SKM-1 (cell line): ENCODE data around the gene C1QTNF6.

Experiments
- DNase-seq: peaks from one replicate; lab custom pipeline; 2025; ENCODE audit not compliant: unreplicated experiment; lab: John Stamatoyannopoulos, UW

C1QTNF6 gene

DNA sequence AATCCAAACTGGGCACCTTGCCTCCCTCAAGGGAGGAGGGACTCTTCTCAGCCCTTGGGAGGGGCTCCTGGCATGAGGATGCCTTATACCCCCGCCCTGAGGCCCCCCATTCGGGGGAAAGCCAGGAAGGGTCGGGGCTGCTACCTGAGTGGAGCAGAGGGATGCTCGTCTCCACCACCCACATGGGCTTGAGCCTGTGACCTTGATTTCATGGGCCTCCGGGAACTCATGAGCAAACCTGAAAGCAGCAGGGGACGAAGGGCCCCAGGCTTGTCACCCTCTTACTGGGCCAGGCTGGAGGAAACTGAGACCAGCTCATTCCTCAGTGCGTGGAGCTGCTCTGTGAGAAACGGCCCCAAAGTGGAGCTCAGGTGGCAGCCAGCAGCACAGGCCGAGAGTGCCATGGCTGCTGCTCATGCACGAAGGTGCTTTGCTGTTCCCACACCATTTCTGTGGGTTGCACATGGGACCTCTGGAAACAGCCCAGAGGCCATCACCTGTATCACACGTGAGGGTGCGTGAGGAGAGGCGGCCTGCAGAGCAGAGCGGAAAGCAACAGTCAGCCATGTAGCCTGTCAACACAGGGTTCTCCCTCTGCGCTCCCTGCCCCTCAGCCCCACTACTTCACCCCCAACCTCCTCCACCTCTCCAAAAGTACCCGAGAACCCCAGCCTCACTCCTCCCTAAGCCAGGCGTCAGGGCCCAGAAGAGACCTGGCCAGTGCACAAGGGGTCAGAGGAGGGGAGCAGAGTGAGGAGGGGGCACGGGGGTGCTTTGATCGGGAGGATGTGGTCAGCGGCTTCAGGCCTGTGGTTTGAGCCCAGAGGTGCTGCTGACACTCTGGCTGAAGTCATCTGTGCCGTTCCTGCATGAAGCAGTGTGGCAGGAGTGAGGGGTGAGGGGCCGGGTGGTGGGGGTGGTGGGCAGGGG, 24.2 kb downstream of the C1QTNF6 start:
- DNase-seq: no peak

DNA sequence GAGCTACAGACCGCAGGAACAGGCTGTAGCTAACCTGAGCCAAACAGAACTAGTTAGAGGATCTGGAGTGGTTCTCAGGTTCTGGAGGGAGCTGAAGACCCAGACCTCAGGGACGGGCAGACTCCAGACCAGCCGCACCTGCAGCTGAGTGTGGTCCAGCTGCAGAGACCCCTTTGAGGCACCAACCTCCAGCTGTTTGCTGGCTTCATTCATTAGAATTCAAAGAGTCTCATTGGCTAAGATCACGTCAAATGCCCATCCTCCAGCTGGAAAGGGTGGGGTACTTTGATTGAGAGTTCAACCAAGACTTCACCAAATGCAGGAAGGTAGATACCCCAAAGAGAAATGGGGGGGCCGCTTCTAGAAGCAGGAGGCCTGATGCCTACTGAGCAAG, 25.0 kb downstream of the C1QTNF6 start:
- DNase-seq: no peak

DNA sequence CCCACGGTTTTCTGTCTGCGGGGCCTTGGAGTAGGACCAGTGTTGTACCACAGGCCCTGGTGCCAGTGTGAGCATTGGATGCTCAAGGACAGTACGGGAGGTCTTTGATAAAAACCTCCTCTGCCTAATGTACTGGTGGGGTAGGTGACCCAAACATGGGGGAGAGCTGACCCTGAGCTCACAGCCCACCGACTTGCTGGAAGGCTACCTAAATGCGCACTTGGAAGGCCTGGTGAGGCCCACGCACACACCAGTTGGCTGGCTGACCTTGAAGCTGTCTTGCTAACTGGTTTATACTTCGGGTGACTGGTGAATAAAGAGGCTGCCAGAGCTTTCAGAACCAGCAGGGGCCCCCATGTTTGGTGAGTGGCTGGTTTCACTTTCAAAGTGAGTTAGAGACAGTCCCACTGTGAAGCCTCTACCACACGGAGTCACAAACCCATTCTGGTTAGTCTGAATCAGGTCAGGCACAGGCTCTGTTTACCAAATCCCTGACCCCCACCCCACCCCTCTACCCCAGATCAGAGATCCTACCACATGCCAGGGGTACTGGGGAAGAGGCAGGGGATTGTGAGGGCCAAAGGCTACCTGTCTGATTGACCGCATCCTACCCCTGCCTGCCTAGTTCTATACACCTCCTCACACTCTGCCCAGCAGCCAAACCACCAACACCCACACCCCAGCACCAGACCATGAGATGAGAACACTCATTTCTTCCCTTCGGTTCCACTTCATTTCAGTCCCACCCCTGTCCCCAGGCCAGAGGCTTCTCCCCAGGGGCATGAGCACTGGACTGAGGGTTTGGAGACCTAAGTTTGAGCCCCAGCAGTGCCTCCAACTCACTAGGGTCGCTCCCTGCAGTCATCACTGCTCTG, 25.6 kb downstream of the C1QTNF6 start:
- no peak for DNase-seq

DNA sequence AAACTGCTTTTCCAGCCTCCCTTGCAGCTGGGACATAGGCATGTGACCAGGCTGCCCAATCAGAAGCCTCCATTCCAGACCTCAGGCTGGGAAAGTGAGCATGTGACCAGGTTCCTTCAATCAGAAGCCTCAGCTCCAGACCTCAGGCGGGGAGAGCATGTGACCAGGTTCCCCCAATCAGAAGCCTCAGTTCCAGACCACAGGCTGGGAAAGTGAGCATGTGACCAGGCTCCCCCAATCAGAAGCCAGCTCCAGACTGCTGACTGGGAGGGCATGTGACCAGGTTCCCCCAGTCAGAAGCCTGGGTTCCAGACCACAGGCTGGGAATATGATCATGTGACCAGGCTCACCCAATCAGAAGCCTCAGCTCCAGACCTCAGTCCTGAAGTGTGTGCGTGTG, 26.6 kb downstream of the C1QTNF6 start:
- no peak for DNase-seq

DNA sequence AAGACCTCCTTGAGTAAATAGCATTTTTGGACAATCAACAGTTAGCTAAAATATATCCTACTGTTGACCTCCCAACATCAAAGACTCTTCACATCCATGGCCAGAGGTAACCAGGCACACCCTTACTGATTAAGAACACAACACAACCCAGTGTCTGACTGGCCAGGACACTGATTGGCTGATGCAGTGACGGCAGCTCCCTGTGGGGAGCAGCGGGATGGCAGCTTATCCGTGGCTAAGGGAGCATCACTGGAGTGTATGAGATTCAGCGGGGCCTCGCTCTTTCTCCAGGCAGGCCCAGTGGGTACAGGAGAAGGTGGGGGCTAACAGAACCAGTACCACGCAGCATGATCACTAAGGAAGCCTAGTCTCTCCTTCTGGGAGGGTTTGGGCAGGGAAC, 28.0 kb downstream of the C1QTNF6 start:
- no peak for DNase-seq

DNA sequence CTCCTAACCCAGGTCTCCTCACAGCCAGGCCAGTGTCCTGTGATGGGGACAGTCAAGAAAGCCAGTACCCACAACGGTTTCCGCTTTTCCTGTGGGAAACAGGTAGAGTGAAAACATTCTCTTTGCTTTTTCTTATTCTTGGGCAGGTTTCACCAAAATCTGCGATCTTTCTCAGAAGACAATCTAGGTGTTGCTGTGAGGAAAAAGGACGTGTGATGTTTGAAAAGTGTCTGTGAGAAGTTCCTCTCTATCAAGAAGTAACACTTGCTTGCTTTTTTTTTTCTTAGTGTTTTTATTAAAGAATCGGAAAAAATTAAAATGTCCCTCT, 29.1 kb downstream of the C1QTNF6 start:
- DNase-seq: no peak

DNA sequence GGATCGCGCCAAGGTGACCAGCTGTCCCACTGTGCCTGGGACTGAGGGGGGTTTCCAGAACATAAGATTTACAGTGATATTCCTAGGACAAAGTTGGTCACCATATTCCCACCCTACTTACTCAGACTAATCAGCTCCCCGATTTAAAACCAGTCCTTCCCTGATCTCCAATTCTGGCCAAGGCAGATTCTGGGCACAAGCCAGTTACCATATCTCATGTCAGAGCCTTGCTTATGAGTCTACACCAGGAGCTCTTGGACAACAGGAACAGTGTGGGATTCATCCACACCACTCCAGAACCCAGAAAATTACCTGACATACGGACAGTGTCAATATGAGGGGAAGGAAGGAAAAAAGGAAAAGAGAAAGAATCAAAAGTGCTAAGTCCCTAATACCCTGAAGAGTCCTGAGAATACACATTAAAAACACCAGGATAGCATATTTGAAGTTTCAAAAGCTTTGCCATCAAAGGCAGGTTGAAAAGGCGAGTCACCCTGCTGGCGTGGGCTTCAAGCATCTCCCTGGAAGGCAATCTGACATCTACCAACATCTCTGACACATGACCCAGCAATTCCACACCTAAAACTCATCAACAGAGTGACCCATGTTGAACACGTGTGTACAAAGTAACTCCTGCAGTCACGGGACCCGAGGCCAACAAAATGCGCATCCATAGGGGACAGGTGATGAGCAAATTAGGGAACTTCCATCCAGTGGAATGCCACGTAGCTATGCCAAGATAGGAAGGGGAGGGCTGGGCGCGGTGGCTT, 30.3 kb downstream of the C1QTNF6 start:
- DNase-seq: no peak

DNA sequence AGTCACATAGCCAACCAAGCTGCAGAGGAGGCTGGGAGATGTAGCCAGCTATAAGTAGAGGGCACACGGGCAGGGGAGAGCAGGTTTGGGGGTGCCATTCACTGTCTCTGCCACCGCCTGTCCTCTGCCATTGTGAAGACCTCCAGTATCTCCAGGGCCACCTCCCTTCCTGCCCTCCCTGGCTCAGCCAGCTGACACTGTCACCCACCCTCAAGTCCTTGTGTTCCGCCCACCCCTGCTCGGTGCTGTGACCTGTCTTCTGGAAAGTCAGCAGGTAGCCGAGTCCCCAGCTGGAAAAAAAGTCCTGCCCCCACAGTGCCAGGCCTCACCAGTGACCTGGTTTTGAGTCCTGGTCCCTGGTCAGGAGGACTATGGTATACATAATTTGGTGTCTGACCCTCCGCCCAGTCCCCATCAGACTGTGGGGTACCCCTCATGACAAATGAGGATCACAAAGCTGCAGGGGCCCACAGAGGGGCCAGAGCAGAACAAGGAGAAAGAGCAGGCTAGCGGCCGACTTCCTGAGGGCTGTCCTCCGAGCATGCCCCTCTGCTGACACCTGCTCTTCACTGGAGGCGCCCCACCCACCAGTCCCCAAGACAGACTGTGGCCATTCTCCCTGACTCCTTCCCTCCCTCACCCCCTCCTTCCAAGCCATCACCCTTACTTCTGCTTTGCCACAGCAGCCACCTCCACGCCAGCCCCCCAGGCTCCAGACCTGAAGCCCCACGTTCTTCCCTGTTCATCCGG, 31.2 kb downstream of the C1QTNF6 start:
- no peak for DNase-seq

DNA sequence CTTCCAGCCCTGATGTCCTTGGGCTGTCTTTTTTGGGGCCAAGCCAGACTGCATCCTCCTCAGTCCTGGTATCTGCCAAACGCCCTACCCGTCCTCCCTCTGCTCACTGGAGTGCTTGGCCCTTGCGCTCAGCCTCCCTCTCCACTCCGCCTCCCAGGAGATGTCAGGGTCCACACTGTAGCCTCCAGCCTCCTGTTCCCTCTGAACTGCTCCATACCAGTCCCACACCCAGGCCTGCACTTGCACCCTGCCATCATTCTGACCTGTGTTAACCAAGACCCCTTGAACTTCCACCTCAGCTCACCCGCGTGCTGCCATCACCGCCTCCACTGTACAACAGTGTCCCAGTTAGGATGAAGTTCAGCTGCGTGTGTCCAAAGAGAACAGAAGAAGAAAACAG, 32.1 kb downstream of the C1QTNF6 start:
- DNase-seq: no peak

DNA sequence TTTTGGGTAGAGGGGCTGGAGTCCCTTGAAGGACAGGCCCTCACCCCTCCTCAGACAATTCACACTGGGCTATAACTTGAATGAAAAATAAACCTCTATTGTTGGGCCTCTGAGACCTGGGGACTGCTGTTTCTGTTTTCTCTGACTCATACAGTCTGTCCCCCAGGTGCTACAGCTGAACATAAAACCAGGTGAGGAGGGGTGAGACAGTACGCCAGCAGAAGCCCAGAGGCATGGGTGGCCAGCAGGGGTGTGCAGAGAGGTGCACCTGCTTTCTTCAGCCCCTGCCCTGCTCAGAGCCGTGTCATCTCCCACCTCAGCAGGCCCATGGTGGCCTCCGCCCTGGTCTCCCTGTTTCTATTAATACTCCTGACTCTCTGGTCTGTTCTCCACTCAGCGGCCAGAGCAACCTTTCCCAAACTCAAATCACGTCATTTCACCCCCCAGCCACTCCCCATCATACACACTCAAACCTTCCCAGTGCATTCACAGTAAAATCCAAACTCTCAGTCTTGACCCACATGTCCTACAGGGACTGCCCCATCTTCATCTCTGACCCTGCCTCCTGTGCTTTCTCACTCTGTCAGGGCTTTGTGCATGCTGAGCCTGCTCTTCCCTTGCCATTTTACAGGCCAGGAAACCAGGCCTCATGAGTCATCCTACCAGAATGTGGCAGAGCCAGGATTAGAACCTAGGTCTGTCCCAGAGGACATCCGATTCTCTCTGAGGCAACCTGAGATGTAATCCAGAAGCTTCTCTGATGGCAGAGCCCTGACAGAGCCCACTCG, 32.9 kb downstream of the C1QTNF6 start:
- DNase-seq: no peak

DNA sequence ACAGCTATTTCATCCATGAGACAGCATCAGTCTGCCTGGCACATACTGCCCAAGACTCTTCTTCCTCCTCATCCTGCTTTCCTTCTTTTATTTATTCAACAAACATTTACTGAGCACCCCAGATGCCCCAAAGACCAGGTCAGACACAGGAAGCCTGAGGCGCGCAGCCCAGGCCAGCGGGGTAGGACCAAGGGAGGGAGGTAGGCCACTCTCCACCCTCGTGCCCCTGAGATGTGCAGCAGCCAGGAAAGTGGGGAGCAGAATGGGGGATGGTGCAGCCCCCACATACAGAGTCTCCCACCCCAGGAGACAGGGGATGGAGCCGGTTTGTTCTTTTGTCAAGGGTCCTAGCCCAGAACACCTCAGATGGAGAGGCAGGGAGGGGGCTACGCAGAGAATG, 34.1 kb downstream of the C1QTNF6 start:
- DNase-seq: no peak

DNA sequence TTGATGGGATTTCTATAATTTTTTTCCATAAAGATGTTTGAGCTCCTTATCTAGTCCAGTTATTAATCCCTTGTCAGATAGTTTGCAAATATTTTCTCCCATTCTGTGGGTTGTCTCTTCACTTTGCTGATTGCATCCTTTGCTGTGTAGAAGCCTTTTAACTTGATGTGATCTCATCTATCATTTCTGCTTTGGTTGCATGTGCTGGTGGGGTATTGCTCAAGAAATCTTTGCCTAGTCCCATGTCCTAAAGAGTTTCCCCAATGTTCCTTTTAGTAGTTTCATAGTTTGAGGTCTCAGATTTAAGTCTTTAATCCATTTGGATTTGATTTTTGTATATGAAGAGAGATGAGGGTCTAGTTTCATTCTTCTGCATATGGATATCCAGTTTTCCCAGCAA, 36.6 kb downstream of the C1QTNF6 start:
- DNase-seq: no peak

DNA sequence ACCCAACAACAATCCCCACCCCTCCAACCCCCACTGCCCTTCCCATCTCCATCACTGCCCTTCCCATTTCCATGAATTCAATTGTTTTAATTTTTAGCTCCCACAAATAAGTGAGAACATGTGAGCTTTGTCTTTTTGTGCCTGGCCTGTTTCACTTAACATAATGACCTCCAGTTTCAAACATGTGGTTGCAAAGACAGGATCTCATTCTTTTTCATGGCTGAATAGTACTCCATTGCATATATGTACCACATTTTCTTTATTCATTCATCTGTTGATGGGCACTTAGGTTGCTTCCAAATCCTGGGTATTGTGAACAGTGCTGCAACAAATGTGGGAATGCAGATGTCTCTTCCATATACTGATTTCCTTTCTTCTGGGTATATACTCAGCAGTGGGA, 37.3 kb downstream of the C1QTNF6 start:
- DNase-seq: no peak

DNA sequence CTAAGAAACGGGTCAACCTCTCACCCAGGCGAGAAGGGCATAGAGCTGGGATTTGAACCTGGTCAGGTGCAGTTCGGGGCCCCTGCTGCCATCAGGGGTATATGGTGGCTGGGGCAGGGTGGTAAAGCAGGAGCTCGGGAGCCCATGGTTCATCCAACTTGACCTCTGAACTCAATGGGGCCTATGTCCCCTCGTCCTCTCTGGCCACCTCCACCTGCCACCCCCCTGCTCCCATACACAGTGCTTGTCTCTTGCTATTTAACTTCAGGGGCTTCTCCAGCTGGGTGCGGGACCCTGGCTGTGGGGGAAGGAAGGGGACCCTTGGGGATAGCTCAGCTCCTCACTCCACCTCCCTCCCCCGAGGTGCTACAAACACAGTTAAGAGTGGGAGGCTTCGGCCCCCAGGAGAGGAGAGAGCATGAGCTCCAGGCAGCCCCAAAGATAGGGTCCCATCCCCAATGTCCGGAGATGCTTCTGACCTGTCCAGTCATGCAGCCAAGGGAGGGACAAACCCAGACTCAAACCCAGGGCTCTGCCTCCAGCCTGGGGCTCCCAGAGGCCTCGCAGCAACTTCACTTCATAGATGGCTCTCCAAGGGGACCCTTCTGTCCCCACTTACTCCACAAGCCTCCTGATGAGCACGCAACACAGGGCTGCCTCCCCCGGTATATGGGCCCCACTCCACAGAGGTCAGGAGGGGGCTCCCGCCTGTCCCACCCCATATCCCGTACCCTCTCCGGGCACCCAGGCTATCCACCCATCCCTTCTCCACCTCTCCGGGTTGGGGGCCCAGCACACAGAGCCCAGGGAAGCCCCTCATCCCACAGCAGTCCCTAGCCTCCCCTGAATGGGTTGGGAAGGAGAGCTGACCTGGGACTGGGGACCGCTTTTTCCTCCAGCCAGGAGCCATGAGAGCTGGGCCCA, 39.0 kb downstream of the C1QTNF6 start:
- DNase-seq: no peak

DNA sequence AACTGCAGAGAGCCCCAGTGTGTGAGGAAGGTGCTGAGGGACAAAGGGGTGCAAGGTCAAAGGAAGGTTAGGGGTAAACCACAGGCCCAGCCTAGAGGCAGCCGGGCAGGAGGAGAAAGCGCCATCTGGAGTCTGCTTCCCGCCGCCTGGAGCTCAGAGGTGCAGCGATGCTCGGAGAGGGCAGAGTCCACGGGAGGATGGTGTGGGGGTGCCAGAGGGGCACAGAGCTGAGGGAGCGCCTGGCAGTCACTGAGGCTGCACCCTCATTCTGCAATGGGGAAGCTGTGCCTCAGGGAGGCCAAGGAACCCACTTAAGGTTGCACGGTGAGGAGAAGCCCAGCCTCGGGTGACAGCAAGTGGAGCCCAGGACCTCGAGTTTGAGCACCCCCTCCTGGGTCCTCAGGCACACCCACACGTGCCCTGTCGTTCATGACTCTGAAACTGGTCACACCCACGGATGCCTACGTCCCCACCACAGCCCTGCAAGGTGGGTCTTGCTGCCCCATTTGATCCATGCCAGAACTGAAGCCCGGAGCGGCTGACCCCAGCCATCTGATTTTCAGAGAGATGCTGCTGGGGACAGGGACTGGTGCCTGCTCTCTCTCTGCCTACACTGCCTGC, 39.9 kb downstream of the C1QTNF6 start:
- no peak for DNase-seq

DNA sequence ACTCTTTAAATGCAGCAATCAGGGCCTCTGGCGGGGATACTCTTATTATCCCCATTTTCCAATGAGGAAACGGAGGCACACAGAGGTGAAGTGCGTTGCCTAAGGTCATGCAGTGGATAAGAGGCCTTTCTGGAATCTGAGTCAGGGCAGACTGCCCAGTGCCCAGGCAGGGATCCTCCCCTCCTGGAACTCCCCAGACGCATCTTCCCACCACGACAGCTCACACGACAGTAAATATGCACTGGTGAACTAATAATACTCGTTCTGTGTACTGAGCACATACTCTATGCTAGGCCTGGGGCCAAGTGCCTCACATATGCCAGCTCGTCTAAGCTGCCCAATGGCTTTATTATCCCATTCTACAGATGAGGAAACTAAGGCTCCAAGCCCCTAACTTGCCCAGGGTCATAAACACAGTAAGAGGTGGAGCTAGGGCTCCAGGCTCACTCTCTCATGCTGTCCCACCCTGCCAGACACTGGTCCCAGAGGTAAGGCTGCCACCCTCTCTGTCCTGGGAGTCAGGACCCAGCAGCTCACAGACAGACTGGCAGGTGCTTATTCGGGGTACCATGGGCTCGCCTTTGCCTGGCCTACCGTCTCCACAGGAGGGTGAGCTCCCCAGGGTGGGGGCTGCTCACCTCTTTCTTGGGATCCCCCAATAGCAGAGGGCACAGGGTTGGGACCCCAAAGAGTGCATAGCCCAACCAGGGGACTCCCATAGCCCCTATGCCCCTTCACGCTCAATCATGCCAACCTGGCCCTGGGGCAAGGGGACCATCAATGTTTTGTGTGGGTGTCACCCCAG, 40.7 kb downstream of the C1QTNF6 start:
- no peak for DNase-seq

DNA sequence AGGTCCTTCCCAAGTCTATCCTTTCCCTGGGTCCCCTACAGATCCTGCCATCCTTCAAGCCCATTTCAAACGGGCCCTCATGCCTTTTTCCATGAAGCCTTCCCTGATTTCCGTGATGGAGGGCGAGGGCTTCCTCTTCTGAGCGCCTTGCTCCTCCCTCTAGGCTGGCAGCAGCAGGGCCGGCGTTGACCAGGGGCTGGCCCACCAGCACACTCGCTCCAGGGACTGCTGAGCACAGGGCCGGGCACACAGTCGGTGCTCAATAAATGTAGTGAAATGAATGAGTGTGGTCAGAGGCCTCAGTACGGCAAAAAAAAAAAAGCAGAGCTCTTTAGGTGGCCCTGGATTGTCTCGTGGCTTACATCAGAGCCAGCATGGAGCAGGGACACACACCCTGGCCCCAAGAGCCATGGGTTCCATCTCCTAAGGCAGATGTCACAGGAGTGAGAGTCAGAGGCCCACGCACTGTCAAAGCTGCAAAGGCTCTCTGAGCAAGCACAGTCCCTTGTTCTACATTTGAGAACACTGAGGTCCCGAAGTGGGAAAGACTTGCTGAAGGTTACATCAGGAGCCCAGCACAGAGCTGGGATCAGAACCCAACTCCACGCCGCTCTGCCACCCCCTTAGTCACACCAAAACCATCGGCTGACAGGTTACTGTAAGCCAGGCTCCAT, 41.4 kb downstream of the C1QTNF6 start:
- DNase-seq: no peak
